Measurements from ENCODE around the gene GIMD1. TPM values are rescaled to one million over a fixed set of nuclear protein-coding genes. Genes with fewer than 3 reads are reported as not detected.

Gene GIMD1
- polyA plus RNA-seq, 3 donors, result not detected

DNA sequence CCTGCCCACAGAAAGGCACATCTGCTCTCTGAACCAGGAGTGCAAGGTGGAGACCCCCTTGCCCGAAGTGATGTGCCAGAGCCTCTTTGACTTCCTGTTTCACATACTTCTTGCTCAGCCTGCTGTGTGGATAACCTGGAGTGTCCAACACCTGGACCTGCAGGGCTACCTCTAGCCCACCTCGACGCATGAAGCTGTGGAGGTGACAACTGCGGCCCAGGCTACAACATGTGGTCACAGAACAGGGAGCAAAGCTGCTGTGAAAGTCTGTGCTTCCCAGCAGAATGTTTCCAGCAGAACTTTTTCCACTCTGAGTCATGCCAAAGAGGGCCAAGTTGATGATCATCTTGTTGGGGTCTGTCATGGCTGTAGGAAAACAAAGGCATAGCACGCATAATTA is 1.5 kb downstream of the GIMD1 start:
- no peaks in the 10 kb centered on the region for H3K79me2 ChIP-seq (ENCODE audit: insufficient read depth, low read length)
- H3K27me3 Mint-ChIP-seq (ENCODE audit: low read depth in 3 of 3), result peaks cover 0 to 2% (median 0%) of the 10 kb centered on the region in 3 donors
- no peaks in the 10 kb centered on the region for H3K36me3 Mint-ChIP-seq
- WGBS (ENCODE audit: insufficient coverage), result 83% methylated on average over 4 of the region's 5 CpGs
- no peaks in the 10 kb centered on the region for H4K20me1 ChIP-seq (ENCODE audit: insufficient read depth, low read length)
- intact Hi-C loops (cut with micrococcal nuclease), result no loop called here
- no peak overlapping the region for H3K27ac Mint-ChIP-seq
- peaks cover 21% of the 10 kb centered on the region for H3K4me1 Mint-ChIP-seq
- no peak overlapping the region for H3K4me2 ChIP-seq (replicated peaks; ENCODE audit: extremely low read depth, low read length, poor library complexity, severe bottlenecking)
- H3K9me3 ChIP-seq (replicated peaks in 1 of 2; ENCODE audit: control insufficient read depth in 1 of 2, insufficient read depth in 1 of 2, low read length in 2 of 2), result no peaks in the 10 kb centered on the region
- TF ChIP-seq, protein P1, sequence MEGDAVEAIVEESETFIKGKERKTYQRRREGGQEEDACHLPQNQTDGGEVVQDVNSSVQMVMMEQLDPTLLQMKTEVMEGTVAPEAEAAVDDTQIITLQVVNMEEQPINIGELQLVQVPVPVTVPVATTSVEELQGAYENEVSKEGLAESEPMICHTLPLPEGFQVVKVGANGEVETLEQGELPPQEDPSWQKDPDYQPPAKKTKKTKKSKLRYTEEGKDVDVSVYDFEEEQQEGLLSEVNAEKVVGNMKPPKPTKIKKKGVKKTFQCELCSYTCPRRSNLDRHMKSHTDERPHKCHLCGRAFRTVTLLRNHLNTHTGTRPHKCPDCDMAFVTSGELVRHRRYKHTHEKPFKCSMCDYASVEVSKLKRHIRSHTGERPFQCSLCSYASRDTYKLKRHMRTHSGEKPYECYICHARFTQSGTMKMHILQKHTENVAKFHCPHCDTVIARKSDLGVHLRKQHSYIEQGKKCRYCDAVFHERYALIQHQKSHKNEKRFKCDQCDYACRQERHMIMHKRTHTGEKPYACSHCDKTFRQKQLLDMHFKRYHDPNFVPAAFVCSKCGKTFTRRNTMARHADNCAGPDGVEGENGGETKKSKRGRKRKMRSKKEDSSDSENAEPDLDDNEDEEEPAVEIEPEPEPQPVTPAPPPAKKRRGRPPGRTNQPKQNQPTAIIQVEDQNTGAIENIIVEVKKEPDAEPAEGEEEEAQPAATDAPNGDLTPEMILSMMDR (IDR thresholded peaks at IDR 0.05), result no peak
- H2AFZ ChIP-seq (ENCODE audit: insufficient read depth, low read depth, low read length, poor library complexity, severe bottlenecking), result no peak overlapping the region
- no peak overlapping the region for H3K4me3 Mint-ChIP-seq
- H3K9me3 Mint-ChIP-seq, result no peaks in the 10 kb centered on the region
- H3K27me3 ChIP-seq (ENCODE audit: control insufficient read depth in 2 of 2, insufficient read depth in 2 of 2, low read length in 2 of 2), result no peaks in the 10 kb centered on the region
- H3K36me3 ChIP-seq (replicated peaks in 1 of 2; ENCODE audit: control insufficient read depth in 1 of 2, insufficient read depth in 2 of 2, low read length in 2 of 2), result no peaks in the 10 kb centered on the region
- peaks cover 8 to 12% of the 10 kb centered on the region in 2 donors for H3K4me1 ChIP-seq (ENCODE audit: control insufficient read depth in 1 of 2, insufficient read depth in 2 of 2, low read length in 2 of 2)
- DNase-seq, result no peak
- H3K9ac ChIP-seq (ENCODE audit: insufficient read depth, low read length, poor library complexity, severe bottlenecking), result no peak overlapping the region
- H3K27ac ChIP-seq (ENCODE audit: low read depth in 1 of 2, low read length in 2 of 2), result no peak overlapping the region
- H3K4me3 ChIP-seq (replicated peaks in 1 of 3; ENCODE audit: low read depth in 2 of 3, low read length in 3 of 3), result no peak overlapping the region

DNA sequence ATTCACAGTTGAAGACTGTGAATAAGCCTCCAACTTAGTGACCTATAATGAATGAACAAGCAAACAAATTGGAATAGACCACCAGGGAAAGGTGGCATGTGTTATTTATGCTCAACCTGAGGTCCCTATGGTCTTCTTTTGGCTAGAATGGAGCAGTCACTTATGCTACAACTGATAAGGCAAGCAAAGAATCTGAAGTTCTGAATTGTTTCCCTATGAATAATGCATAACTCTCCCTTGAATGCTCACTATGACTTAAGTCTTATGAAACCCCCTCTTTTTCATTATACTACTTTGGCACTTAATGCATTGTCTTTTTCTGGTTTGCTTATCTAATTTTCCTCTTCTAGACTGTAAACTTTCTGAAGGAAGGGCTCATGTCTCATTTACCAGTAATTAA is 2.6 kb downstream of the GIMD1 start:
- TF ChIP-seq, protein P1 (IDR thresholded peaks at IDR 0.05), result no peak
- H3K4me3 Mint-ChIP-seq, result no peak overlapping the region
- H3K27ac Mint-ChIP-seq, result no peak overlapping the region
- H3K9me3 ChIP-seq (replicated peaks in 1 of 2; ENCODE audit: control insufficient read depth in 1 of 2, insufficient read depth in 1 of 2, low read length in 2 of 2), result no peaks in the 10 kb centered on the region
- no peaks in the 10 kb centered on the region for H3K36me3 ChIP-seq (replicated peaks in 1 of 2; ENCODE audit: control insufficient read depth in 1 of 2, insufficient read depth in 2 of 2, low read length in 2 of 2)
- H3K79me2 ChIP-seq (ENCODE audit: insufficient read depth, low read length), result no peaks in the 10 kb centered on the region
- no peak overlapping the region for H3K4me2 ChIP-seq (replicated peaks; ENCODE audit: extremely low read depth, low read length, poor library complexity, severe bottlenecking)
- intact Hi-C loops (cut with micrococcal nuclease), result no loop called here
- H4K20me1 ChIP-seq (ENCODE audit: insufficient read depth, low read length), result no peaks in the 10 kb centered on the region
- H3K36me3 Mint-ChIP-seq, result no peaks in the 10 kb centered on the region
- H3K9ac ChIP-seq (ENCODE audit: insufficient read depth, low read length, poor library complexity, severe bottlenecking), result no peak overlapping the region
- no peak overlapping the region for H3K4me3 ChIP-seq (replicated peaks in 1 of 3; ENCODE audit: low read depth in 2 of 3, low read length in 3 of 3)
- H3K4me1 Mint-ChIP-seq, result peaks cover 27% of the 10 kb centered on the region
- H3K27me3 Mint-ChIP-seq (ENCODE audit: low read depth in 3 of 3), result peaks cover 0 to 2% (median 0%) of the 10 kb centered on the region in 3 donors
- DNase-seq, result no peak
- peaks cover 8 to 16% of the 10 kb centered on the region in 2 donors for H3K4me1 ChIP-seq (ENCODE audit: control insufficient read depth in 1 of 2, insufficient read depth in 2 of 2, low read length in 2 of 2)
- no peaks in the 10 kb centered on the region for H3K9me3 Mint-ChIP-seq
- H3K27ac ChIP-seq (ENCODE audit: low read depth in 1 of 2, low read length in 2 of 2), result no peak overlapping the region
- no peak overlapping the region for H2AFZ ChIP-seq (ENCODE audit: insufficient read depth, low read depth, low read length, poor library complexity, severe bottlenecking)
- H3K27me3 ChIP-seq (ENCODE audit: control insufficient read depth in 2 of 2, insufficient read depth in 2 of 2, low read length in 2 of 2), result no peaks in the 10 kb centered on the region

All from CD14-positive monocyte (primary cell).